Measurements from ENCODE around the gene HCST. TPM values are rescaled to one million over a fixed set of nuclear protein-coding genes. Genes with fewer than 3 reads are reported as not detected.
A peak's percentile ranks its signal among the peaks of the same experiment; 100 is the strongest.
"Not testable (repeated sequence)": the region's sequence is repeated elsewhere in the genome, so short reads cannot be mapped to it uniquely, and the experiment has no call there.

The HCST gene
- total RNA-seq, 1 donor from 2014 or later: 53.9 TPM

DNA sequence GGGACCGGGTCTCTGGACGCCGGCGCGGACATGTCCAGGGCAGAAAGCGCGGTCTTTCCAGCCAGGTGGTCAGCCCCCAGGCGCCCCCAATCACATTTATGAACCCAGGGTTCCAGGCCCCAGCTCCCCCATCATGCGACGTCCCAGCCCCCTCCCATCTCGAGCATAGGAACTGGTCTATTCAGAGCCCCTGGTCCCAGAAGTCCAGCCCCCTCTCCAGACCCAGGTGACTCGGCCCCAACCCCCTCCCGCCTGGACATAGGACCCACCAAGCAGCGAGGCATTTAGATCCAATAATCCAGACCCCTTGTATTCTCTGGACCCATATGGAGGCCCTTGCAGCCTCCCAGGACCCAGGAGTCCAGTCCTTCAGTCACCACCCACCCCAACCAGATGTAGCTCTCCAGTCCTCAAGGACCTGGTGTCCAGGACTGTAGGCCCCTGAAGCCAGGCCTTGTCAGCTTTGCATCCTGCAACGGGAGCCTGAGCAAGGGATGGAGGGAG lies 33.5 kb upstream of the HCST start:
- Mint-ChIP-seq H3K27me3 (ENCODE audit: low read depth) (peaks cover 27% of the 10 kb centered on the region), H3K4me3 (ENCODE audit: low read depth) (peak overlapping the region; percentile 49), H3K36me3 (ENCODE audit: low read depth) (no peaks in the 10 kb centered on the region), H3K4me1 (ENCODE audit: low read depth) (peaks cover 13% of the 10 kb centered on the region), H3K9me3 (no peaks in the 10 kb centered on the region), H3K27ac (no peak overlapping the region)
- intact Hi-C loops (cut with micrococcal nuclease): no loop called here
- no peak for DNase-seq (ENCODE audit: low spot score)

DNA sequence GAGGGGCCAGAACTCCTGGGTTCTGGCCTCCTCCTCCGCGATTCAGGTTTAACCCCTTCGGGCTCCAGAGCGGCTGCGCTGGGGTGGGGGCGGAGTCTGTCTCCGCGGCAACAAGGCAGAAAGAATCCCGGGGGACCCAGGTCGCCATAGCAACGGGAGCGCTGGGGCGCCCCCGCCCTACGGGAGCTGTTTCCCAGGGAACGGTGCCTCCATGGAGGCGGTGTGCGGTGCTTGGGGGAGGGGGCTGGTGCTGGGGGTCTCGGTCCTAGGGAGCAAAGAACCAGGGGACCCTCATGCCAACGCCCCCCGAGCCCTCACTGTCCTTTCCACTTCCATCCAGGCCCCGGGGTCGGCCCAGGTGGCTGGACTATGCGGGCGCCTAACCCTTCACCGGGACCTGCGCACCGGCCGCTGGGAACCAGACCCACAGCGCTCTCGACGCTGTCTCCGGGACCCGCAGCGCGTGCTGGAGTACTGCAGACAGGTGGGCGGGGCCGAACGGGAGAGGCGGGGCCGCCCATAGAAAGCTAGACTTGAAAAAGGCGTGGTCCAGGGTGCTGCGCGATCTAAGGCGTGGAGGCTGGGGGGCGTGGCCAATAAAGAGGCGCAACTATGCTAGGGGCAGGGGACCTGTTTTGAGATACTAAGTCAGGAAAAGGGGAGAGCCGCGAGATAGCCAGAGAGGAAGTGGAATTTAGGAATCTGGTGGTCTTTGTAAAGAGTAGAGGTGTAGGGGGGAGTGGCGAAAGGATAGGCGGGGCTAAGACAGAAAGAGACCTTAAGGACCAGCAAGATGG lies 32.8 kb upstream of the HCST start:
- Mint-ChIP-seq H3K9me3 (no peaks in the 10 kb centered on the region), H3K27ac (no peak overlapping the region)

GRCh38 chr19:35870124-35870736 lies 32.1 kb upstream of the HCST start:
- H3K36me3 Mint-ChIP-seq (ENCODE audit: low read depth); intact Hi-C loops (cut with micrococcal nuclease); H3K9me3 Mint-ChIP-seq; H3K27ac Mint-ChIP-seq; DNase-seq (ENCODE audit: low spot score): not testable (repeated sequence)
- Mint-ChIP-seq H3K27me3 (ENCODE audit: low read depth) (peaks cover 27% of the 10 kb centered on the region), H3K4me1 (ENCODE audit: low read depth) (peaks cover 13% of the 10 kb centered on the region), H3K4me3 (ENCODE audit: low read depth) (peak overlapping the region; percentile 76)

More for the DNA sequence above, 32.8 kb upstream of the HCST start:
- H3K4me3 Mint-ChIP-seq (ENCODE audit: low read depth): peak overlapping the region; percentile 76
- H3K27me3 Mint-ChIP-seq (ENCODE audit: low read depth): peaks cover 27% of the 10 kb centered on the region
- intact Hi-C loops (cut with micrococcal nuclease): no loop called here
- H3K36me3 Mint-ChIP-seq (ENCODE audit: low read depth): no peaks in the 10 kb centered on the region
- H3K4me1 Mint-ChIP-seq (ENCODE audit: low read depth): peaks cover 13% of the 10 kb centered on the region
- peak; percentile 85 for DNase-seq (ENCODE audit: low spot score)

GRCh38 chr19:35870798-35871197 lies 31.5 kb upstream of the HCST start:
- H3K27ac Mint-ChIP-seq: no peak overlapping the region
- peaks cover 22% of the 10 kb centered on the region for H3K27me3 Mint-ChIP-seq (ENCODE audit: low read depth)
- intact Hi-C loops (cut with micrococcal nuclease): no loop called here
- no peaks in the 10 kb centered on the region for H3K36me3 Mint-ChIP-seq (ENCODE audit: low read depth)
- no peak overlapping the region for H3K4me3 Mint-ChIP-seq (ENCODE audit: low read depth)
- H3K4me1 Mint-ChIP-seq (ENCODE audit: low read depth): peaks cover 13% of the 10 kb centered on the region
- DNase-seq (ENCODE audit: low spot score): no peak
- H3K9me3 Mint-ChIP-seq: no peaks in the 10 kb centered on the region

DNA sequence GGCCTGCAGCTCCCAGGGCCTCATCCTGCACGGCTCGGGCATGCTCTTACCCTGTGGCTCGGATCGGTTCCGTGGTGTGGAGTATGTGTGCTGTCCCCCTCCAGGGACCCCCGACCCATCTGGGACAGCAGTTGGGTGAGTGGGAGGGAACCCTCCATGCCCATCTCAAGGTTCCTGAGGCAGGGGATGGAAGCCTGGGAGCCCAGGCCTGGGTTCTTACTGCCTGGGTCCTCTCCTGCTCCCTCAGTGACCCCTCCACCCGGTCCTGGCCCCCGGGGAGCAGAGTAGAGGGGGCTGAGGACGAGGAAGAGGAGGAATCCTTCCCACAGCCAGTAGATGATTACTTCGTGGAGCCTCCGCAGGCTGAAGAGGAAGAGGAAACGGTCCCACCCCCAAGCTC lies 30.7 kb upstream of the HCST start:
- no peak overlapping the region for H3K4me3 Mint-ChIP-seq (ENCODE audit: low read depth)
- intact Hi-C loops (cut with micrococcal nuclease): no loop called here
- DNase-seq (ENCODE audit: low spot score): no peak
- peaks cover 15% of the 10 kb centered on the region for H3K27me3 Mint-ChIP-seq (ENCODE audit: low read depth)
- no peak overlapping the region for H3K27ac Mint-ChIP-seq
- peaks cover 13% of the 10 kb centered on the region for H3K4me1 Mint-ChIP-seq (ENCODE audit: low read depth)
- no peaks in the 10 kb centered on the region for H3K9me3 Mint-ChIP-seq
- no peaks in the 10 kb centered on the region for H3K36me3 Mint-ChIP-seq (ENCODE audit: low read depth)

GRCh38 chr19:35872180-35872579 lies 30.1 kb upstream of the HCST start:
- H3K36me3 Mint-ChIP-seq (ENCODE audit: low read depth): no peaks in the 10 kb centered on the region
- intact Hi-C loops (cut with micrococcal nuclease): no loop called here
- H3K4me3 Mint-ChIP-seq (ENCODE audit: low read depth): no peak overlapping the region
- DNase-seq (ENCODE audit: low spot score): no peak
- H3K4me1 Mint-ChIP-seq (ENCODE audit: low read depth): peaks cover 13% of the 10 kb centered on the region
- no peak overlapping the region for H3K27ac Mint-ChIP-seq
- no peaks in the 10 kb centered on the region for H3K9me3 Mint-ChIP-seq
- peaks cover 13% of the 10 kb centered on the region for H3K27me3 Mint-ChIP-seq (ENCODE audit: low read depth)

- peaks cover 5% of the 10 kb centered on the region for H3K27me3 Mint-ChIP-seq (ENCODE audit: low read depth)
- no peak overlapping the region for H3K4me3 Mint-ChIP-seq (ENCODE audit: low read depth)
- intact Hi-C loops (cut with micrococcal nuclease): no loop called here
- no peak overlapping the region for H3K27ac Mint-ChIP-seq
- no peaks in the 10 kb centered on the region for H3K9me3 Mint-ChIP-seq
- H3K4me1 Mint-ChIP-seq (ENCODE audit: low read depth): peaks cover 9% of the 10 kb centered on the region
- DNase-seq (ENCODE audit: low spot score): no peak
- H3K36me3 Mint-ChIP-seq (ENCODE audit: low read depth): no peaks in the 10 kb centered on the region
These were observed 27.9 kb upstream of the HCST start for GRCh38 chr19:35874392-35874930.

GRCh38 chr19:35879068-35879467 lies 23.3 kb upstream of the HCST start:
- Mint-ChIP-seq H3K9me3 (no peaks in the 10 kb centered on the region), H3K27ac (no peak overlapping the region), H3K4me3 (ENCODE audit: low read depth) (no peak overlapping the region), H3K36me3 (ENCODE audit: low read depth) (no peaks in the 10 kb centered on the region), H3K27me3 (ENCODE audit: low read depth) (peaks cover 7% of the 10 kb centered on the region), H3K4me1 (ENCODE audit: low read depth) (peaks cover 5% of the 10 kb centered on the region)
- no peak for DNase-seq (ENCODE audit: low spot score)
- intact Hi-C loops (cut with micrococcal nuclease): no loop called here

- Mint-ChIP-seq H3K9me3 (no peaks in the 10 kb centered on the region), H3K4me1 (ENCODE audit: low read depth) (peaks cover 5% of the 10 kb centered on the region), H3K4me3 (ENCODE audit: low read depth) (no peak overlapping the region), H3K36me3 (ENCODE audit: low read depth) (no peaks in the 10 kb centered on the region), H3K27ac (no peak overlapping the region), H3K27me3 (ENCODE audit: low read depth) (peaks cover 7% of the 10 kb centered on the region)
- intact Hi-C loops (cut with micrococcal nuclease): no loop called here
- peak; percentile 80 for DNase-seq (ENCODE audit: low spot score)
These were observed 22.5 kb upstream of the HCST start for GRCh38 chr19:35879770-35880317.

DNA sequence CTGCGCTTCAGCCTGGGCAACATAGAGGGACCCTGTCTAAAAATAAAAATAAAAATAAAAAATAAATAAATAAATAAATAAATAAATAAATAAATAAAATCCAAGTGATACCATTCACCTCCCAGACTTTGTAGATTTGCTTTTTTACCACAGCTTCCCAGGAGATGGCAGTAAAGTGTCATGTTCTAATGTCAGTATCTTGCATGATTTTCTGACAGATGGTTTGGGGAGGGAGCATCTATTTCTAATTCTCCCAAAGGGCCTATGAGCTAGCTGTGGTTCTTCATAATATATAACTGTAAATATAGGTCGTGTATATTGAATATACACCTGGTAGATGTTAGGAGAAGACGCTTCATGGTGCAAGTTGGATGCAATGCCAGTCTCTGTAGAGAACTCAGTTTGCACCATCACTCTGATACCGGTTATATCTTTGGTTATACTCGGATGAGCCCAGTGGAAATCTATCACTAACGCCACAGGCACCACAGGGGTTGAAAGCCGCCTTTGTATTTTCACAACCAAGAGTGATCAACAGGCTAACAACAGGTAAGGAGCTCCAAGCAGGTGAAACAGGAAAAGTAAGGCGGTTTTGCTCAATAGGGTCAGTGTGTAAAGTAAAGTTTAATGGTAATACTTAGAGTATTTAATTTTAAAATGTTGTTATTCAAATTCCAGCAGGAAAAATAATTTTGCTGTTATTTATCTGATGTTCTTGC lies 20.1 kb upstream of the HCST start:
- intact Hi-C loops (cut with micrococcal nuclease): loop anchor here (1.0 to 2.0 kb wide), 2 partner anchors 17 to 49 kb away; no protein-coding TSS in a partner anchor
- no peak overlapping the region for H3K4me3 Mint-ChIP-seq (ENCODE audit: low read depth)
- peaks cover 15% of the 10 kb centered on the region for H3K36me3 Mint-ChIP-seq (ENCODE audit: low read depth)
- no peaks in the 10 kb centered on the region for H3K9me3 Mint-ChIP-seq
- peaks cover 7% of the 10 kb centered on the region for H3K27me3 Mint-ChIP-seq (ENCODE audit: low read depth)
- peaks cover 5% of the 10 kb centered on the region for H3K4me1 Mint-ChIP-seq (ENCODE audit: low read depth)
- H3K27ac Mint-ChIP-seq: no peak overlapping the region
- no peak for DNase-seq (ENCODE audit: low spot score)

DNA sequence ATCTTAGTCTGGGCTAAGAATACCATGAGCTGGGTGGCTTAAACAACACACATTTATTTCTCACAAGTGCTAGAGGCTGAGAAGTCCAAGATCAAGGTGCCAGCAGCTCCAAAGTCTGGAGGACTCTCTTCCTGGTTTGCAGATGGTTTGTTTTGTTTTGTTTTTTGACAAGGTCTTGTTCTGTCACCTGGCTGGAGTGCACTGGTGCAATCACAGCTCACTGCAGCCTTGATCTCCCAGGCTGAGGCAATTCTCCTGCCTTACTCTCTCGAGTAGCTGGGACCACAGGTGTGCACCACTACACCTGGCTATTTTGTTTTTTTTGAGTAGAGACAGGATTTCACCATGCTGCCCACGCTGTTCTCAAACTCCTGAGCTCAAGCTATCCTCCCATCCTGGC lies 18.4 kb upstream of the HCST start:
- no peaks in the 10 kb centered on the region for H3K9me3 Mint-ChIP-seq
- no peak overlapping the region for H3K4me3 Mint-ChIP-seq (ENCODE audit: low read depth)
- DNase-seq (ENCODE audit: low spot score): no peak
- no peak overlapping the region for H3K27ac Mint-ChIP-seq
- peaks cover 32% of the 10 kb centered on the region for H3K36me3 Mint-ChIP-seq (ENCODE audit: low read depth)
- intact Hi-C loops (cut with micrococcal nuclease): loop anchor here (2.0 kb wide), 1 partner anchor 15 kb away; no protein-coding TSS in a partner anchor
- peaks cover 3% of the 10 kb centered on the region for H3K27me3 Mint-ChIP-seq (ENCODE audit: low read depth)
- peaks cover 6% of the 10 kb centered on the region for H3K4me1 Mint-ChIP-seq (ENCODE audit: low read depth)

- Mint-ChIP-seq H3K27me3 (ENCODE audit: low read depth) (no peaks in the 10 kb centered on the region), H3K9me3 (no peaks in the 10 kb centered on the region), H3K4me3 (ENCODE audit: low read depth) (no peak overlapping the region), H3K4me1 (ENCODE audit: low read depth) (peaks cover 1% of the 10 kb centered on the region), H3K36me3 (ENCODE audit: low read depth) (peaks cover 46% of the 10 kb centered on the region), H3K27ac (no peak overlapping the region)
- DNase-seq (ENCODE audit: low spot score): no peak
- intact Hi-C loops (cut with micrococcal nuclease): no loop called here
These were observed 17.0 kb upstream of the HCST start for GRCh38 chr19:35885225-35885738.

Data from activated T-helper 2 cell treated with anti-CD3 and anti-CD28 coated beads, Interferon-gamma antibody, Interleukin-2, Interleukin-4, amounts not matched to agents 10 μg/mL and 5 μg/mL and 100 μg/mL, durations not matched to agents 14 hours and 24 hours and 36 hours (primary cell).